T-helper 2 cell (primary cell): ENCODE results near the gene UHRF1.
"Not testable (repeated sequence)": the region's sequence is repeated elsewhere in the genome, so short reads cannot be mapped to it uniquely, and the experiment has no call there.

ENCODE experiments used
- DNase-seq, 5 experiments: peaks; one replicate each; pipeline versions ENCODE4 v3.0.0 to v3.0.0-alpha.2; 2012 to 2022

Gene UHRF1

DNA sequence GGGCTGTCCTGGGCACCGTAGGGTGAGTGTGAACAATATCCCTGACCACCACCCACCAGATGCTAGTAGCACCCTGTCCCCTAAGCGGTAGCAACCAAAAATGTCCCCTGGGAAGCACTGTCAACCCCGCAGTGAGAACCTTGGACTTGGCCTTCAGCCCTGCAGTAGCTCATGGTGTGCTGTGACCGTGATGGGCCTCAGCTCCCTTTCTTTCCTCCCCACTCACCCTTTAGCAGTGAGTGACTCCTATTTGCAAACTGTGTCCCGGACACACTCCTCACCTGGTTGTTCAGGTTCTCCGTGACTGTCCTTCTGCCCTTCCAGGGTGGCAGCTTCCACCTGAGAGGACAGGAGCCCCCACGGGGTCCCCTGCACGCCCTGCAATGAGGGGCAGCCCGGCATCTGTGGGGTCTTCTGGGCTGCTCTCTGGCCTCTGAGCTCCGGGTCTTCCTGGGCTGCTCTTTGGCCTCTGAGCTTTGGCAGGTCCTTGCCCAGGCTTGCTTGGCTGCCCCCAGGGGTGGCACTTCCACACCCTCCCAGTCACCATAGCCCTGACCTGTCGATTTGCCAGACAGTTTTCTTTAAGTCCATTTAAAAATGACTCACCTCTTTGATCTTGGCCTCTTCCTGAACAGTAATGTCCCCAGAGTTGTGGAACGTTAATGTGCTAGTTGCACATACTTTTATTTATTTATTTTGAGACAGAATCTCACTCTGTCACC is 63.4 kb downstream of the UHRF1 start:
- DNase-seq, result no peak

DNA sequence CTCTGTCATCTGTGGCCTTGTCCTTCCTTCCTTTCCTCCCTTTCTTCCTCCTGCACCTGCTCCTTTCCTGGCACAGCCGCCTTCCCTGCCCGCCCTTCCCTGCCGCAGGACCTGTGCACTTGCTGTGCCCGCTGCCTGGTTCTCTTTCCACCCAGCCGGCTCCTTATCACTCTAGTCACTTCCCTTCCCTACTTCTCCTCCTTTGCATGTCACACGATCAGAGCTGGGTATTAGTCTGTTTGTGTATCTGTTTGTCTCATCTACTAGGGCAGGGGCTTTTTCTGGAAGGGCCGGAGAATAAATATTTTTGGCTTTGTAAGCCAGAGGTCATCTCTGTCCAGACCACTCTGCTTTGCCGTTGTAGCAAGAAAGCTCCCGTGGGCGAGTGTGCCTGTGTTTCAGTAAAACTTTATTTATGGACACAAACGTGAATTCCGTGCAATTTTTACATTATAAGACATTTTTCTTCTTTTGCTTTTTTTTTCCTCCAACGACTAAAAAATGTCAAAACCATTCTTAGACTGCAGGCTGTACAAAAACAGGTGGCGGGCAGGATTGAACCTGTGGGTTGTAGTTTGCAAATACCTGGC is 65.7 kb downstream of the UHRF1 start:
- DNase-seq, result no peak

DNA sequence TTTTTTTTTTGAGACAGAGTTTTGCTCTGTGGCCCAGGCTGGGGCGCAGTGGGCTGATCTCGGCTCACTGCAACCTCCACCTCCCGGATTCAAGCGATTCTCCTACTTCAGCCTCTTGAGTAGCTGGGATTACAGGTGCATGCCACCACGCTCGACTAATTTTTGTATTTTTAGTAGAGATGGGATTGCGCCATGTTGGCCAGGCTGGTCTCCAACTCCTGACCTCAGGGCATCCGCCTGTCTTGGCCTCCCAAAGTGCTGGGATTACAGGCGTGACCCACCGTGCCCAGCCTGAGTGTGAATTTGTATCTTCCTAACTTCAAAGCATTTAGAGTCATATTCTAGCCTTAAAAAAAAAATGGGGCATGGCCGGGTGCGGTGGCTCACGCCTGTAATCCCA is 66.3 kb downstream of the UHRF1 start:
- DNase-seq, result not testable (repeated sequence)

DNA sequence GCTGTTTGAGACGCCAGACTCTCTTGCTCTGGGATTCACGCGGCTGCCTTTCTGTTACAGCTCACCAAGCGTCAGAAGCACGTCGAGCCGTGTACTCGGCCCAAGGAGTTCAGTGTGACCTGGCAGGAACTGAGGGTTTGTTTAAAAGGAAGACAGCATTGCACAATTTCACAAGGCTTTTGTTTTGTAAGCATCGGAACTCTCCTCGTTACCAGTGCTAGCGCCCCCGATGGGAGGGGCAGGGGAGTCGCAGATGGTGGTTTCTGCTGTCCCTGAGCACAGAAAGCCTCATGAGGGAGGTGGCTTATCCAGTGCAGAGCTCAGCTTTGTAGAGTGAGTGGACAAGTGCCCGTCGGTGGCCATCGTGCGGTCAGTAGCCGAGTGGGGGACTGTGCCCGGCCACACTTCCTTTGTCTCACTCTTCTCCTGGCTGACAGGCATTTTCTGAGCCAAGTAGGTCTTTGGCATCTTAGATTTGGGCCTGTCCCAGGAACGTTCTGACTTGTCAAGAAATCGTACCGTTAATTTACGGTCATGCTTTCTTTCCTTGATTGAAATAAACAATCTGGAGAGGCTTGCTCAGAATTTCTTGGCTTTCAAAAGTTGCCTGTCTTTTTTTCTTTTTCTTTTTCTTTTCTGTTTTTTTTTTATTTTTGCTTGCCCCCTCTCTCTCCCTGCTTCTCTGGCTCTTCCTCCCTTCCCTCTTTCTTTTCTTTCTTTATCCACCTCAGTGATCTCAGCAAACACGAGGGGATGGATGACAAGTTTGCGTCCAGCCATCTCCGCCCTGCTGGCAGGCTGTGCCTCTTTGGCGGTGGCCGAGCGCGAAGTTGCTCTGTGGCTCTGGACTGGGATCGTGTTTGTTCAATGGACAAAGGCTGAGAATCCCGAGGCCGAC is 67.3 kb downstream of the UHRF1 start:
- DNase-seq, result no peak

DNA sequence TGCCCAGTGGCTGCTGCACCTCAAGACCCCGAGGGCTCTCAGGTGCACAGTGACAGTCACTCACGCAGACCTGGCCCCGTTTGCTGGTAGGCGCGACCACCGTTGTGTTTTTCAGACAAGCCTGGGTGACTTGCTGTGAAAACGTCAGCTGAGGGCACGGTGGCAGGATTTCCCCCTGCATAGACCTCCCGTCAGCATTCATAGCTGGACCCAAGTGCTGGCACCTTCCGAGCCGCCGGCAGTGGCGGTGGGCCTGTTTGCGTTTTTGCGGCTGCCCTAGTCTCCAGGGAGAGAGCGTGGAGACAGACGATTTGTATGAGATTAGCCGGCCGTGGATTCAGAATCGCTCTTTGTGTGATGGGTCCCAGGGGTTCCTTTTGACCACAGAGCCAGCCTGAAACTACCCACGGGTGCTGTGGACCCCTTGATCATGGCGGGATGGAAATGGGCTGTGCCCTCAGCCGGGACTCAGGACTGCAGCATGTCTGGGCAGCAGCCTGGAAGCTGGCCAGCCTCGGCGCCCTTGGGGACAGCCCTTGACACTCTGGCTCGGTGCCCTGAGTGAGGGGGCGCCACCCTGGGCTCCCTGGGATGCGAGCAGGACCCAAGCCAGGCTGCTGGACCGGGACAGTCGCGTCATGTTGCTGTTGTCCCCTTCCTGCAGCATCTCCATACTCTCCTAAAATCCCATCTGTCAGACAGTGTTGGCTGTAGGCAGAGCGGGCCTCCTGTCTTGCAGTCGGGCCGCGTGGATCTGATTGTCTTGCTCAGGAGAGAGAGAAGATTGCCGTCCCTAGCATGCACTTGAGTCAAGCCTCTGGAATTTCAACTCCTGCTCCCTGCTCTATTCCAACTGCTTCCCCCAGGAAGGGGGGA is 68.2 kb downstream of the UHRF1 start:
- no peak for DNase-seq

DNA sequence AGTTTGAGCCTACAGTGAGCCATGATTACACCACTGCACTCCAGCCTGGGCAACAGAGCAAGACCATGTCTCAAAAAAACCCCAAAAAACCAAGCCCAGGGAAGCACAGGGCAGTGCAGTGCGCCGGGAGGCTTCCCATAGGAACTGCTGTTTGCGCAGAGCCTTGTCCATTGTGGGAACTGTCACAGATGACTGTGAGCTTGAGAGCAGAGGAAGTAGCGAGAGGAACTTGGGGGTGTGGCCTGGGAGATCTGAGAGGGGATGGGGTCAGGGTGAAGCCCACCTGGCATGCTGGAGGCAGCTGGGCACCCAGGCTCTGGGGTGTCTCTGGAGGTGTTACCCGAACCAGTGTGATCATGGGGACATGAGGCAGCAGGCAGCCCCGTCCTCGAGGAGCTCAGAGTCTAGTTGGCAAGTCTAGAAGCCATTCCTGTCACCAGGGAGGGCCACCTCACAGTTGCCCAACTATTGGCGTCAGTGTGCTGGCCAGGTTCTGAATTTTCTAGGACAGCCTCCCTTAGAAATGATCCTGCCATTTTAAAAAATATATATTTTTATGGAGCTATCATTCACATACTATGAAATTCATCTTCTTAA is 70.0 kb downstream of the UHRF1 start:
- DNase-seq, result no peak

DNA sequence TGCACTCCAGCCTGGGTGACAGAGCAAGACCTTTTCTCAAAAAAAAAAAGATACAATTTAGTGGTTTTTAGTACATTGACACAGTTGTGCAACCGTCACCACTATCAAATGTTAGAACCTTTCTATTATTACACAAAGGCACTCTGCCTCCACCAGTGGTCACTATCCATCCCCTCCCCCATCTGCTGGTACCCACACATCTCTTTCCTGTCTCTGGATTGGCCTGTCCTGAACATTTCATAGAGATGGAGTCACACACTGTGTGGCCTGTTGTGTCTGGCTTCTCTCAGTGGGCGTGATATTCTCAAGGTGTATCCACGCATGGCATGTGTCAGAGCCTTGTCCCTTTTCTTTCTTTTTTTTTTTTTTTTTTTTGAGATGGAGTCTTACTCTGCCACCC is 70.8 kb downstream of the UHRF1 start:
- DNase-seq, result no peak

DNA sequence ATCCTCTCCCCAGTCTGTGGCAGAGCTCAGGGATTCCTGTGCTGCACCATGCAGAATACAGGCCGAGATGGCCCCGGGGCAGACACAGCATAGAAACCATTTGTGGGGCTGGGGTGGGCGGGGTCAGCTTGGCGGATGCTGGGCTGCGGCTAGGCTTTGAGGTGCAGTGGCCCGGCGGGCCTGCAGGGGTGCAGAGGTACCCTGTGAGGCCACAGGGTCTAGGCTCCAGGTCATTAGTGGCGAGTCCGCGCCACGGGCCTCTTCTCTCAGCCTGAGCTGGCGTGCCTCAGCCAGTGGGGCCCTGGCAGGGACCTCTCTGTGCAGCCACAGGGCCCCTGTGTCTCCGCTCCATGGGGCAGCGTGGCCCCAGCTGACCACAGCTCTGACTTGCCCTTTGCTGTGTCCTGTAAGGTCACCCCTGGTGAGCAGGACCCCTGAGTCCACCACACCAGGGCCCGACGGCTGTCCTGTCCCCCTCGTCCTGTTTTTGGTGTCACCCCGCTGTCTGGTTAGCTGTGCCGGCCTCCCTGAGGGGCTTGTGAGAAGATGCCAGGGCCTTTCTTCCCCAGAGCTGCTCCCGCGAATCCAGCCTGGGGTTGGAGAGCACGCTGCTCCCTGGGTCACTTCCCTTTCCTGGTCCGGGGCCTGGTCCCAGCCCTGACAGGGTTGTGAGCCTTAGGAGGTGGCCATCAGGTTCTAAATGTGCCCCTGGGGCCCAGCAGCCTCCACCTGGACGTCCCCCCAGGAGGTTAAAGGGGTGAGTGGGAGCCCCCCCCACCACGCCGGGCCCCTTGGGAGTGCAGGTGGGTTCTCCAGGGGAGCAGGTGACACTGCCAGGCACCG is 71.8 kb downstream of the UHRF1 start:
- no peak for DNase-seq

DNA sequence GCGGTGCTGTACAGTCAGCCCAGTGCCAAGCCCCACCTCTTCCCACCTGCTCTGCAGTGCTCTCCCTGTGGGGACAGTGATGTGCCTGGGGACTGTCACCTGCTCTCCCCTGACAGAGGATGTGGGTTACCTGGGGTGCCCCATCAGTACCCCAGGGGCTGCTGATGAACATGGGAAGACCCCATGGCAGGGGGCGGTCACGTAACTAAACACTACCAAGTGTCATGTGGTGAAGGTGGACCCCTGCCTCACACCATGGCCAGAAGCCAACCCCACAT is 72.3 kb downstream of the UHRF1 start:
- DNase-seq, result no peak

DNA sequence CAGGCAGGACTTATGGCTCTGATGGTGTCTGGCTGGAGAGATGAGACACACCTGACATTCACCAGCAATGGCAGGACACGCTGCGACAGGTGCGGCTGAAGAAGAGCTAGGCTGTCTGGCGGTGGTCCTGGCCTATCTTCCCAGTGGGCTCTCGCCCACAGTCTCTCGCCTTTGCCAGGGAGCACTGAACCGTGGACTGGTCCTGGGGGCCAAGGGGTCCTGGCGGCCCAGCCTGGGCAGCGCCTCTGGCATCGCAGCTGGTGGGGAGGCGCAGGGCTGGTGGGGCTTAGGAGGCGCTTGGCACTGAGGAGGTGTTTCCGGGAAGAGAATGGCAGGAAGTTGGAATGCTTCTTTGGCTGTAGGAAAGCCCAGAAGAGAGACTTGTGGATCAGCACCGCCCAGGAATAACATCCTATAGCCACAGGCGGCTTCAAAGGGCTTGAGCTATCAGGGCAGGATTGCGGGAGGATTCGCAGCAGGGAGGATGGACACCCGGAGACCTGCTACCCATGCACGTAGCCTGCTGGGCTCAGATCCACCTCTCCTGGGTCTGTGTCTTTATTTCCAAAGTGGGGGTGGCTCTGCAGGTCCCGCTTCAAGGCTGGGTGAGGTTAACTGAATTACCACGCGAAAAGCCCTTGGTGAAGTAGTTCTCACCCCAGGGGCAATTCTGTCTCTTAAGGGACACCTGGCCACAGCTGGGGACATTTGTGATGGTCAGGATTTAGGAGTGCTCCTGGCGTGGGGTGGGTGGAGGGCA is 74.2 kb downstream of the UHRF1 start:
- no peak for DNase-seq

DNA sequence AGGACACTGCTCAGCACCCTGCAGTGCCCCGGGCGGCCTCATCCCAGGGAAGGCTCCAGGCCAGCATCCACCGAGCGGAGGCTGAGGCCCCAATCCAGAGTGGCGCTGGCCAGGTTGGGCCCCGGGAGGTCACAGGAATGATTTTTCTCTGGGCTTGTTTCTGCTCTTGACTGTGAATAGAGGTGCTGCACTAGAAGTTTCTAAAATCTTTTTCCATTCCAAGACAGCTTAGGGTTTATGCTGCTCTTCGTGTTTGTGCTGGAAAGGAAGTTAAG is 74.7 kb downstream of the UHRF1 start:
- no peak for DNase-seq

DNA sequence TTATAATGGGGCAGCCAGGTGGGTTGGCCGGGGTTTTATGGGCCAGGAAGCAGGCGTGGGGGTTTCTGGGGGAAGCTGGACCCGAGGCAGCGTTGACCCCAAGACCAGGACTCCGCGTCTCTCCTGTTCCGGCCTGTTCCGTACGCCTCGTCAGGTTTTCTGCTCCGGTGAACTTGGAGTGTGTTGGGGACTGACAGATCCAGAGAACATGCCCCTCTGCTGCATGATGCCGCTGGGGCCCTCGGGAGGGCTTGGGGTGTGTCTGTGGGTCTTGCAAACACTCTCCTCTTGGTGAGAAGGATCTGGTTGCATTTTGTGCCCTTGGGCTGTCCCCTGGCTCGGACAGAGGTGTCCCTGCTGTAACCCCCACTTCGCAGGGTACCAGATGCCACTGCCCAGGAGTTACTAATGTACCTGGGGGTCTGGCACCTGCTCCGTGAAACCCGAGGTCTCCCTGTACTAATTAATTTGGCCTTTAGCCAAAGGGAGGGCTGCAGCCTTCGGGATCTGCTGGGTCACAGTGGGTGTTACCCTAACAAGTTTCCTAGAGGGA is 75.2 kb downstream of the UHRF1 start:
- no peak for DNase-seq

DNA sequence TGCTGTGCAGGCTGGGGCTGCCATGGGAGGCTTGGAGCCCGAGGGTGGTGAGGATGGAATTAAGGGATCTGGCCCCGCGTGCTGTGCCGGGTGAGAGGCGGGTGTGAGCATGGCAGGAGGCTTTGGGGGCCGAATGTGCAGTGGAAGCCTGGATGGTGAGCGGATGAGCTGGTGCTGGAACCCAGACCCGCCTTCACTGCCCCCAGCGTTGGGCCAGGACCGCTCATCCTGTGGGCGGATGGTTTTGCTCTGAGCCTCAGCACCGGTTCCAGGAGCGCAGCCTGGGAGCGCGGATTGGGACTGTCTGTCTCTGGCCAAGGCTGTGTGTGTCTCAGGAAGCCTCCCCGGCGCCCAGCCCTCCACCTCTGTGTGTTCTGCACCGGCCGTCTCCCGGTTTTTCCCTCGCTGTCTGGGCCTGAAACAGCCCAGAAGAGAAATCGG is 76.3 kb downstream of the UHRF1 start:
- DNase-seq, result no peak

DNA sequence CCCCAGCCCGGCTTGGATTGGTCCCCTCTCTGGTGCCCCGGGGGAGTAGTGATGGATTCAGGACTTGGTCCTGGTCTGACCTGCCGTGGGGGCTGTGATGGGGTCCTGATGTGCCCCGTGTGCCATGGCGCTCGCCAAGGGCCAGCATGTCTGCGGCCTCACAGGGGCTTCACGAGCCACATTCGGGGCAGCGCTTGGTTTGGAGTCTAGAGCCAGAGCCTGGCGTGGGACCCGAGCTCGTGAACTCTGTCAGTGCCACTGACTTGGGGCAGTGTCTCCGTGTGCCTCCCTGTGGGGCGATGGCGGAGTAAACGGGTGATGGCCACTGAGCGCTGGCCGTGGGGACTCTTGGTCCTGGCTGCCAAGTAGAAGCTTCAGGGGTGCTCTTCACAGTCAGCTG is 76.8 kb downstream of the UHRF1 start:
- DNase-seq, result no peak

DNA sequence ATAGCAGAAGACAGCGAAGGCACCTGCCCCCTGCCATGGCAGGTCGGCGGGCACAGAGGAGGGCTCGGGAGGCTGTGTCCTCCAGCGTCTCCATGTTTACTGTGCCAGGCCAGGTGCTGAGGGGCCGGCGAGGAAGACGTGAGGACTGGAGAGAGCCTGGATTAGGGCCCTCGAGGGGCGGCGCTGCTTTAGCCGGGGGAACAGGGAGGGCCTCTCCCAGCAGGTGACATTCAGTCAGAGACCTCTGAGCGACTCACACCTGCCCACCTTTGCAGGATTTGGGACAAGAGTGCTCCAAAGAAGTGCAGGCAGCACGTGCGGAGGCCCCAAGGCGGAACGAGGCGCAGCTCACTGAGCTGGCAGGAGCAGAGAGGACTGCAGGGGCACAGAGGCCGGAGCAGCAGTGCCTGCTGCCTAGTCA is 77.2 kb downstream of the UHRF1 start:
- no peak for DNase-seq

DNA sequence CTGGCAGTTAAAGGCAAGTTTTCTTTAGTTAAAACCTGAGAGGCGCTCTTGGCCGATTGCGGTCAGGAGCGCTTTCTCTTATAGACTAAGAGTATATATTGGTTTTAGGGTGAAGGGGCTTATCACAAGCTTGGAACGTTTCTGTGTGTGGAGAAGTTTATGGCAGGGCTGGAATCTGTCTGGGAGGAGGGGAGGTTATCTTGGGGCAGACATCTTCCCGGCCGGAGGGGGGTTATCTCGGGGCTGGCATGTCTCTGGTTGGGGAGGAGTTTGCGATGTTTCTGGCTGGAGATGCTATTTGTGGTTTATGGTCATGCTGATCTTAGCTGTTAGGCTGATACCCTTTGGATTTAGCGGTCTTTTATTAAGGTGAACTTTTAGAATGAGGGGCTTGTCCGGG is 78.0 kb downstream of the UHRF1 start:
- no peak for DNase-seq

DNA sequence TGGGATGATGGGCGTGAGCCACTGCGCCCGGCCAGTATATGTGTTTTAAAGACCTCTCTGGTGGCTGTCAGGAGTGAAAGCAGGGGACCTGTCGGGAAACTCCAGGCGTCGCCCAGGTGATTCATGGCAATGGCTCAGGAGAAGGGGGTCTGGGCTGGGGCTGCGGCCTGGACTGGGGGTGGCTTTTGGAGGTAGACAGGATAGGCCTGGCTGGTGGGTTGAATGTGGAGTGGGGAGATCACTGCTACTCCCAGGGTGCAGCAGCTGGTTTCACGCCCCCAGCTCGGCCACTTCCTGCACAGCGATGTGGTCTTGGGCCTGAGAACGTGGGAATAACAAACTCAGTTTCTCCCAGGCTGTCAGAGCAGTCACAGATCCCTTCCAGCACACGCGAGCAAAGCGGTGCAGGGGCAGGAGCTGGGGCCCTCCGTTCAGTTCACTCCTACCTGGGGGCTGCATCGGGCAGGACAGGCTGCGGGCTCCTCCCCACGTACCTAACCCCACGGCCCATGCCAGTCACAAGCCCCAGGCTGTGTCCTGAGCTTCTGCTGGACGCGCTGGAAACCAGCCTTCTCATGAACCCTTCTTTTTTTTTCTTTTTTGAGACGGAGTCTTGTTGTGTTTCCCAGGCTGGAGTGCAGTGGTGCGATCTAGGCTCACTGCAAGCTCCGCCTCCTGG is 78.5 kb downstream of the UHRF1 start:
- no peak for DNase-seq

DNA sequence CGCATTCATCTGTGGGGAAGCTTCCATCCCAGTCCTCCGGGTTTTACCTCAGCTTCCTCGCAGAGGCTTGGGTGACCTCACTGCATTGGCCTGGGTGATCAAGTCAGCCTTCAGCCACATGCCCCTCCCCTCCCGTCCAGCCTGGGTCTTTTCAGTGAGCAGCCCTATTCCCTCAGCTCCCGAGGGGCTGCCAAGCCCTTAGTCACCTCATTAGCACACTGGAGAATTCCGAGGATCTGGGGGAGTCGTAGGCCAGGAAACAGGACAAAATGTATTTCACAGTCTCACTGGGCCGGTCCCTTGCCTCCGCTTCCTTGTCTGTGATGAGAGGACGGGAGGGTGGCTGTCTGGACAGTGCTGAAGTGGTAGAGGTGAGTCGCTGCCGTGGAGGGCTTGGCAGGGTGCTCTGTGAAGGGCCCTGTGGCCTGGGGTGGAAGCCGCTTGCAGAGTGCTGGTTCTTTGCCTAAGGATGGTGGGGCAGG is 79.5 kb downstream of the UHRF1 start:
- DNase-seq, result no peak

DNA sequence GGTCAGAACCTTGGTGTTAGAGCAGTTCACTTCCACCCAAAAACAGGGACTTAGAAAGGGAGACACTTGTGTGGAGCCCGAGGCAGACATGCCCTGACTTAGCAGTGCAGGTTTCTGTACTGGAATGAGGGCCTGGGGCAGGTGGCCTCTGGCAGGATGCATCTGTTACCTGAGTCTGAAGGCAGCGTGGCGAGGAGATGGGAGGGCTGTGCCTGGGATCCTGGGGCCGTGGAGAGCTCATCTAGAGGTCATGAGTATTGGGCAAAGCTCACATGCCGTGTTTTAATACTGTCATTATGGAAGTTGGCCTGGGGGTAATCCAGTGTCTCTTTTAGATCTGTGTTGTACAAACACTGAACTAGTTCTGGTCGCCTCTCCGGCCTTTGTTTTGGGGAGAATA is 81.0 kb downstream of the UHRF1 start:
- DNase-seq, result no peak

DNA sequence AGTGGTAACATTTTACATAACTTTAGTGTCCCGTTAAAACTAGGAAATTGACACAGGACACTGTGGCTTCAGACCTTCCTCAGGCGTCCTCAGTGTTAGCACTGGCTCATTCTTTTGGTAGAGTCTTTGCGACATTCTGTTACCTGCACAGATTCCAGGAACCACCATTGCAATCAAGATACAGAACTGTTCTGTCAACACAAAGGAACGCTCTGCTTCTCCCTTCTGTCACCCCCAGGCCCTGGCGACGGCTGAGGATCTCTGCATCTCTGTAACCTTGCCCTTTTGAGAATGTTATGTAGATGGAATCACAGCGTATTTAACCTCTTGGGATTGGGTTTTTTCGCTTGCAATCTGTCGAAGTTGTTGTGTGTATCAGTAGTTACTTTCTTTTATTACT is 82.2 kb downstream of the UHRF1 start:
- no peak for DNase-seq
